Activated naive CD8-positive, alpha-beta T cell (primary cell): ENCODE measurements around the gene GDF9.

ENCODE experiments used
- H3K27ac Mint-ChIP-seq: one replicate; pipeline ENCODE4 v1.8.0; 2021; ENCODE audit warnings: mixed read lengths
- H3K27me3 Mint-ChIP-seq: one replicate; pipeline ENCODE4 v1.8.0; 2021; ENCODE audit warnings: mixed read lengths
- H3K36me3 Mint-ChIP-seq: one replicate; pipeline ENCODE4 v1.8.0; 2021; ENCODE audit warnings: mixed read lengths
- H3K4me1 Mint-ChIP-seq: one replicate; pipeline ENCODE4 v1.8.0; 2021; ENCODE audit warnings: low read depth, mixed read lengths
- H3K4me3 Mint-ChIP-seq: one replicate; pipeline ENCODE4 v1.8.0; 2021; ENCODE audit warnings: mild to moderate bottlenecking, mixed read lengths
- H3K9me3 Mint-ChIP-seq: one replicate; pipeline ENCODE4 v1.8.0; 2021; ENCODE audit warnings: low read depth, mixed read lengths

The GDF9 gene

DNA sequence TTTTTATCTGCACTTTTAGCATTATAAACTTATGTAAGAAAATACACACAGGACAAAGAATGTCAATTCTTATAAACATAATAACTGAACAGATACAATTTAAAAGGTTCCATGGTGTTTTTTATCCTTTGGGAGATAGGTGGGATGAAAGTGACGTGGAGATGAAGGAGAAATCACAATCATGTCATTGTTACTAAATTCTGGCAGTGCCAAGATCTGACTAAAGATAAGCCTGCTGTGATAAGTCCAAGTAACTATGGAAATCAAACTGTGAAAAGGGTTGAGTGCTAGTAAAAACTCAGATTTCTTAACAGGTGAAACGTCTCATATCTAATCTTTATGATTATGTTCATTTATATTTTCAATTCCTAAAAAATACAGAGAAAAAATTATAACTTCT lies 18.3 kb upstream of the GDF9 start:
- Mint-ChIP-seq H3K36me3 (peaks cover 3% of the 10 kb centered on the region), H3K9me3 (no peaks in the 10 kb centered on the region), H3K27ac (no peak overlapping the region), H3K4me3 (no peak overlapping the region), H3K27me3 (no peaks in the 10 kb centered on the region), H3K4me1 (peaks cover 2% of the 10 kb centered on the region)

GRCh38 chr5:132883261-132883834 lies 17.1 kb upstream of the GDF9 start:
- no peaks in the 10 kb centered on the region for H3K27me3 Mint-ChIP-seq
- H3K4me1 Mint-ChIP-seq = peaks cover 2% of the 10 kb centered on the region
- no peak overlapping the region for H3K4me3 Mint-ChIP-seq
- peaks cover 3% of the 10 kb centered on the region for H3K36me3 Mint-ChIP-seq
- no peak overlapping the region for H3K27ac Mint-ChIP-seq
- no peaks in the 10 kb centered on the region for H3K9me3 Mint-ChIP-seq

GRCh38 chr5:132877938-132878337 lies 11.7 kb upstream of the GDF9 start:
- H3K4me1 Mint-ChIP-seq = no peaks in the 10 kb centered on the region
- H3K9me3 Mint-ChIP-seq = no peaks in the 10 kb centered on the region

GRCh38 chr5:132877466-132877865 lies 11.2 kb upstream of the GDF9 start:
- Mint-ChIP-seq H3K27ac (no peak overlapping the region), H3K4me1 (no peaks in the 10 kb centered on the region), H3K4me3 (no peak overlapping the region), H3K36me3 (peaks cover 6% of the 10 kb centered on the region), H3K9me3 (no peaks in the 10 kb centered on the region), H3K27me3 (no peaks in the 10 kb centered on the region)

More at GRCh38 chr5:132877938-132878337, 11.7 kb upstream of the GDF9 start:
- peaks cover 6% of the 10 kb centered on the region for H3K36me3 Mint-ChIP-seq
- H3K27me3 Mint-ChIP-seq = no peaks in the 10 kb centered on the region
- no peak overlapping the region for H3K4me3 Mint-ChIP-seq
- H3K27ac Mint-ChIP-seq = no peak overlapping the region

- no peaks in the 10 kb centered on the region for H3K27me3 Mint-ChIP-seq
- no peak overlapping the region for H3K4me3 Mint-ChIP-seq
- H3K9me3 Mint-ChIP-seq = no peaks in the 10 kb centered on the region
- no peaks in the 10 kb centered on the region for H3K4me1 Mint-ChIP-seq
- H3K27ac Mint-ChIP-seq = no peak overlapping the region
- peaks cover 6% of the 10 kb centered on the region for H3K36me3 Mint-ChIP-seq
These were observed 9.9 kb upstream of the GDF9 start for GRCh38 chr5:132876020-132876759.

DNA sequence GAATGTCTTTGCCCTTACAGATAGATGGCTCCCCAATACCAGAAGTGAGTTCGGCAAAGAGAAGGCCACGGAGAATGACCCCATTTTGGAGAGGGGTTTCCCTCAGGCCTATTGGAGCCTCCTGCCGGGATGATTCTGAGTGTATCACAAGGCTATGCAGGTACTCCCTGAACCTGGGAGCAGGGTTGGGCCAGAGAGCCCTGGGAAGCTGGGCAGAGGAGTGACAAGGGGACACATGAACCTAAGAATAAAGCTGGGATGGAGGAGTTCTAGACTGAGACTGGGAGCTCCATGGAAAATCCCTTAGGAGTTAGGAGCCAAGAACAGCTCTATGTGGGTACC lies 7.6 kb upstream of the GDF9 start:
- peaks cover 3% of the 10 kb centered on the region for H3K4me1 Mint-ChIP-seq
- peaks cover 4% of the 10 kb centered on the region for H3K36me3 Mint-ChIP-seq
- peak overlapping the region; percentile 34 for H3K27ac Mint-ChIP-seq
- no peaks in the 10 kb centered on the region for H3K27me3 Mint-ChIP-seq
- no peak overlapping the region for H3K4me3 Mint-ChIP-seq
- no peaks in the 10 kb centered on the region for H3K9me3 Mint-ChIP-seq

DNA sequence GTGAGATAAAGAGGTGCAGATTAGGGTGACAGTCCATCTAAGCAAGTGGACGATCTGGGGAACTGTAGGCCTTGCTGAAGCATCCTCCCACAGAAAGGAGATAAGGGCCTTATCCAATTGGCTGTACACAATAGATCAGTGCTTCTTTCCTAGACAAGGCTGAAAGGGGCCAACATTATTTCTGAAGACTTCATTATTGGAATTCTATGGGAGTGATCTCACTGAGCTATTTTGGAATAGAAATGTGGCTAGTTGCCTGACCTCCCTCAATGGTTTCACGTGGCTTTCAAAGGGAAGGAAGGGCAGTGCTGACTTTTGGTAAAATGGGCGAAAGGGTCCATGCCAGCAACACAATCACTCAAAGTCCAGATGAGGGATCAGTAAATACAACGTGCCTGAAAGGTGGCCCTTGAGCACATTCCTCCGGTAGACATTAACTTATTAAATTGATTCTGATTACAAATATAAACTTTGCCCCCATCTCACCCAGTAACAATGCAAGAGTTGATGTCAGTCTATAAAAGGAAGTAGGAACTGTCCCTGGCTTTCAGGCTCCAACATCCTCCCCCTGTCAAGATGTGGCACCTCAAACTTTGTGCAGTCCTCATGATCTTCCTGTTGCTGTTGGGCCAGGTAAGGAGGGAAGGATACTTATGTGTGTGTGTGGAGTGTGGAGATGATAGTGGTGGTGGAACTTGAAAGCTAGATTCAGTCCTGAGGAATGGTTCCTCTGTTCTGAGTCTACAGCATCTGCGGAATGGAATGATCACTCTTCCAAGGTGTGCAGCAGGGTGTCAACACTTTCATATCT lies 7.1 kb upstream of the GDF9 start, which contains the start of gene LEAP2:
LEAP2 (plus strand) TSS at position 550 of the 811 bp plus-strand sequence; CDS start at position 577, 27 bp downstream.
- Mint-ChIP-seq H3K27me3 (no peaks in the 10 kb centered on the region), H3K4me1 (peaks cover 6% of the 10 kb centered on the region), H3K4me3 (no peak within 1 kb of the TSS), H3K36me3 (peaks cover 6% of the 10 kb centered on the region), H3K9me3 (no peaks in the 10 kb centered on the region), H3K27ac (peak within 1 kb of the TSS; percentile 50)

GRCh38 chr5:132872788-132873118 lies 6.5 kb upstream of the GDF9 start:
- H3K4me1 Mint-ChIP-seq = peaks cover 7% of the 10 kb centered on the region
- no peak overlapping the region for H3K4me3 Mint-ChIP-seq
- H3K36me3 Mint-ChIP-seq = peaks cover 8% of the 10 kb centered on the region
- no peaks in the 10 kb centered on the region for H3K27me3 Mint-ChIP-seq
- H3K27ac Mint-ChIP-seq = peak overlapping the region; percentile 50
- no peaks in the 10 kb centered on the region for H3K9me3 Mint-ChIP-seq

- H3K27ac Mint-ChIP-seq = peak overlapping the region; percentile 46
- H3K36me3 Mint-ChIP-seq = peaks cover 10% of the 10 kb centered on the region
- H3K4me1 Mint-ChIP-seq = peaks cover 15% of the 10 kb centered on the region
- H3K4me3 Mint-ChIP-seq = no peak overlapping the region
- no peaks in the 10 kb centered on the region for H3K27me3 Mint-ChIP-seq
- H3K9me3 Mint-ChIP-seq = no peaks in the 10 kb centered on the region
These were observed 5.4 kb upstream of the GDF9 start for GRCh38 chr5:132871459-132872284.

GRCh38 chr5:132870801-132871200 lies 4.5 kb upstream of the GDF9 start:
- Mint-ChIP-seq H3K27me3 (no peaks in the 10 kb centered on the region), H3K36me3 (peaks cover 14% of the 10 kb centered on the region), H3K4me3 (no peak overlapping the region), H3K27ac (peak overlapping the region; percentile 46), H3K9me3 (no peaks in the 10 kb centered on the region), H3K4me1 (peaks cover 21% of the 10 kb centered on the region)

DNA sequence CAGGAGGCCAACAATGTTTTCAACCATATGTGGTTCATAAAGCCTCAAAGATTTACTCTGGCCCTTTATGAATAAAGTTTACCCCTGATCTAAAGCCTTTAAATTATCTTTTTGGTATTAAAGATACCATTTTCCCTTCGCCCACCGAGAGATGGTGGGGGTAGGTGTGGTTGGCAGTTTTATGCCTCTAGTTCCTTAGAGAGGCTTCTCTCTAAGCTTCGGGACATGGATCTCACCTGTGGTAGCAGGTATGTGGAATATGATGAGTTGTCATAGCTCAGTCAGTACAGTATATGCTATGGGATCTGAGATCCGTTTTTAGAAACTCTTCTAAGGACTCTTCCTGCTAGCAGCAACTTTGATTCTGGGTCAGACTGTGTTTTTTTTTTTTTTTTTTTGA lies 2.5 kb upstream of the GDF9 start:
- Mint-ChIP-seq H3K9me3 (no peaks in the 10 kb centered on the region), H3K27me3 (no peaks in the 10 kb centered on the region), H3K4me3 (peak overlapping the region; percentile 100), H3K27ac (peak overlapping the region; percentile 76), H3K36me3 (peaks cover 14% of the 10 kb centered on the region), H3K4me1 (peaks cover 28% of the 10 kb centered on the region)

- peaks cover 10% of the 10 kb centered on the region for H3K36me3 Mint-ChIP-seq
- H3K27me3 Mint-ChIP-seq = no peaks in the 10 kb centered on the region
- peak overlapping the region; percentile 100 for H3K27ac Mint-ChIP-seq
- H3K4me1 Mint-ChIP-seq = peaks cover 28% of the 10 kb centered on the region
- H3K9me3 Mint-ChIP-seq = no peaks in the 10 kb centered on the region
- peak overlapping the region; percentile 100 for H3K4me3 Mint-ChIP-seq
These were observed 780 bp upstream of the GDF9 start for GRCh38 chr5:132867046-132867451.

DNA sequence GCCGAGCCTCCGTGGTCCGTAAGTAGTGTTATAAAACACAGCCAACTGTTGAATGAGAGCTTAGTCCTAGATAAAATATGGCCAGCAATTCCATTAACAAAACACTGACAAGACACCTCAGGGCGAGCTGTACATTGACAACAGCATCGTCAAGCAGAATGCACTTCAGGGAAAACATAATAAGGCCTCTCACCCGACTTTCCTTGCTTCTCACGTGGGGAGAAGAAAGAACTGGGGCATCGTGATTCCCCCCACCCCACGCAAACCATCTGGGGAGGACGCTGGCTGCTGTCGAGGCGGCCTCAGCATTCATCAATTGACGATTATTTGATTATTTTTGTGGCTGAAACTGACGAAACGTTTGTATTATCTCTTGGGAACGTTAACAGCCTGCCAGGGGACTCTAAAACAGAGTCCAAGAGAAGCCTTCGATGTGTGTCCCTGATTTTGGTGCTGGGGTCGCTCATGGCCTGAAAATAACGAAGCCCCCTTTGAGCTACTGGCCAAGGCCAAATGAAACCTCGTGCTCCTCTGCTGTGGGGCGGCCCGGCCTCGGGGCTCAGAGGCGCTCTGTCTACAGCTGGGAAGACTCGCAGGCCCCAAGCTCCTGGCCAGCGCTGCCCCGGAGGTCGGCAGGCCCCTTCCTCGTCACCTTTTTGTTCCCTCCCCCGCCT lies 464 bp downstream of the GDF9 start:
- H3K36me3 Mint-ChIP-seq = peaks cover 10% of the 10 kb centered on the region
- peak overlapping the region; percentile 100 for H3K4me3 Mint-ChIP-seq
- H3K27ac Mint-ChIP-seq = peak overlapping the region; percentile 100
- no peaks in the 10 kb centered on the region for H3K9me3 Mint-ChIP-seq
- H3K27me3 Mint-ChIP-seq = no peaks in the 10 kb centered on the region
- H3K4me1 Mint-ChIP-seq = peaks cover 28% of the 10 kb centered on the region

- Mint-ChIP-seq H3K4me3 (no peak overlapping the region), H3K36me3 (no peaks in the 10 kb centered on the region), H3K27ac (no peak overlapping the region), H3K9me3 (no peaks in the 10 kb centered on the region), H3K27me3 (peaks cover 3% of the 10 kb centered on the region), H3K4me1 (peaks cover 6% of the 10 kb centered on the region)
These were observed 5.5 kb downstream of the GDF9 start for GRCh38 chr5:132860742-132861141.
